ENCODE data around the gene FRMD3.
"Not testable (repeated sequence)": the region's sequence is repeated elsewhere in the genome, so short reads cannot be mapped to it uniquely, and the experiment has no call there.

The FRMD3 gene

GRCh38 chr9:83521411-83521810, 16.8 kb downstream of the FRMD3 start:
- no peak for DNase-seq

- no peak for DNase-seq
Observed at GRCh38 chr9:83521011-83521410, 17.2 kb downstream of the FRMD3 start.

DNA sequence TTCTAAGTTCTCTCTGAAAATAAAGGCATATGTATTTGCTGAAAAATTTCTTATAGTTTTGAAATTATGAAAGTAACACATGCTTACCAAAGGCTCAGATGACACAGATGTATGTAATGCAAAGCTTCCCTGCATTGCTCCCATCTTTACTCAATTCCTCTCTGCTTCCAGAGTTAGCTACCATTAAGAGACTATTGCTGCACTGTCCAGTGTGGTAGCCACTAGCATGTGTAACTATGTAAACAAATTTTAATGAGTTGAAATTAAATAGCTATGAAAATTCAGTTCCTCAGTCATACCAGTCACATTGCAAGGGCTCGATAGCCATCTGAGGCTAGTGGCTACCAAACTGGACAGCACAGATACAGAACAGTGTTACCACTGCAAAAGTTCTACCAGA, 17.9 kb downstream of the FRMD3 start:
- DNase-seq: no peak

DNA sequence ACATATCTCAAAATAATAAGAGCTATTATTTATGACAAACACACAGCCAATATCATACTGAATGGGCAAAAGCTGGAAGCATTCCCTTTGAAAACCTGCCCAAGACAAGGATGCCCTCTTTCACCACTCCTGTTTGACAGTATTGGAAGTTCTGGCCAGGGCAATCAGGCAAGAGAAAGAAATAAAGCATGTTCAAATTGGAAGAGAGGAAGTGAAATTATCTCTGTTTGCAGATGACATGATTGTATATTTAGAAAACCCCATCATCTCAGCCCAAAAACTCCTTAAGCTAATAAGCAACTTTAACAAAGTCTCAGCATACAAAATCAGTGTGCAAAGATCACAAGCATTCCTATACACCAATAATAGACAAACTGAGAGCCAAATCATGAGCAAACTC, 20.2 kb downstream of the FRMD3 start:
- DNase-seq: not testable (repeated sequence)

GRCh38 chr9:83514767-83515166, 23.4 kb downstream of the FRMD3 start:
- no peak for DNase-seq

DNA sequence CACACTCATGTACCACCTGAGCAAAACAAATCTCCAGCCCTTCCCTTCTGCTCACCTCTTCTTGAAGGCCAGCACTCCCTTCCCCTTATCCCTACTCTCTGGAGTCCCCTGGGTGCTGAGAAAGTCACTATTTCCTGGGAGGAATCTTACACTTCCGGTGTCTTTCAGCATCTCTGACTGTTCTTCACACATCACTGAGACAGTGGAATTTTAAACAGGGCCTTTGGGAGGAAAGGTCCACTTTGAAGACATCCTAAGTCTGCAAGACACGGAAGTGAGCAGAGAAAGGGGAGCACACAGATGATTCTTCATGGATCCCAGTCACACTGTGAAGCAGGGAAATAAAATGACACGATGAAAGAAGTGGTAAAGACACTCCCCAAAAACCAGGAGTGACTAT, 25.6 kb downstream of the FRMD3 start:
- DNase-seq: no peak

GRCh38 chr9:83511051-83511450, 27.1 kb downstream of the FRMD3 start:
- no peak for DNase-seq

DNA sequence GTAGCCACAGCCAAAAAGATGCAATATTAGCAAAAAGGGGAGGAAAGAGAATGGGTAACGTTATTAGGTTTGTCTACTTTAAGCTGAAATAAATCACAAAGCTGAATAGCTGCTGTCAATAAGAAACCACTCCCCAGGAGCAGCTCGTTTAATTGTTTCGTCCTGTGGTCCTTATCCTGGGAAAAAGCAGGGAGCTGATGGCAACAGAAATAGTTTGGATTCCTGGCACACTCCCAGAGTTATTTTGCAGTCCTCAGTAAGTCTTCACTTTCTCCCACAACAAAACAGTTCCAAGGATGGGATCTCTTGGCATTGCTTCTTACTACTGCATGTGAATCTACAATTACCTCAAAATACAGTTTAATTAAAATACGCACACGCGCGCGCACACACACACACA, 28.8 kb downstream of the FRMD3 start:
- no peak for DNase-seq

DNA sequence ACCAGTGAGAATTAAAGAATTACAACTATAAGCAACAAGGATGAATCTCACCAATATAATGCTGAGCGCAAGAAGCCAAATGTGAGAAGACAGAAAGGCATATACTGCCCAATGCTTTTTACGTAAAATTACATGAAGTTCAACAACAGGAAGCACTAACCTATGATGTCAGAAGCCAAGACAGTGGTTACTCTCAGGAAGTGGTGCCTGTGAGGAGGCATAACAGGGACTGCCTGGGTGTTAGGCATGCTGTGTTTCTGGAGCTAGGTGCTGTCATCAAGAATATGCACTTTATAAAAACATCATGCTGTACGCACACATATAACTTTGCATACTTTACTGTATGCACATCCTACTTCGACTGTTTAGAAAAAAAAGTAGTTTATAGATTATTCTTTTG, 30.1 kb downstream of the FRMD3 start:
- no peak for DNase-seq

DNA sequence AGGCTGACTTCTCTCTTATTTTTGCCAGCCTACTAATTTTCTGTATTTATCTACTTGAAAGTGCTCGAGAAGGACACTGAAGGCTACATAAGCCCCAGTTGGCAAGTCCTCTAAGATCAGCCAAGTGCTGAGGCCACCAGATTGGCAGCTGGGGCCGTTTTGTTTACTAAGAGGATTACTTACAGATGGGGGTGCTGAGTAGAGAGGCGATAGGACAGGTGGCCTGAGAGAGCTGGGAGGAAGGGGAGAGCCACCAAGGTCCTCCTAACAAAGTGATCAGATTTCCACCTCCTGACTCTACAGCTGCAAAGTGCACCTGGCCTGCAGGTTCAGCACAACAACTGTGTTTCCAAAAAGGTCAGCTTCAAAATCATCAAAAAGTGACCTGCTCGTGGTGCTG, 32.9 kb downstream of the FRMD3 start:
- DNase-seq: no peak

GRCh38 chr9:83503866-83504265, 34.3 kb downstream of the FRMD3 start:
- no peak for DNase-seq

GRCh38 chr9:83501565-83501964, 36.6 kb downstream of the FRMD3 start:
- DNase-seq: no peak

DNA sequence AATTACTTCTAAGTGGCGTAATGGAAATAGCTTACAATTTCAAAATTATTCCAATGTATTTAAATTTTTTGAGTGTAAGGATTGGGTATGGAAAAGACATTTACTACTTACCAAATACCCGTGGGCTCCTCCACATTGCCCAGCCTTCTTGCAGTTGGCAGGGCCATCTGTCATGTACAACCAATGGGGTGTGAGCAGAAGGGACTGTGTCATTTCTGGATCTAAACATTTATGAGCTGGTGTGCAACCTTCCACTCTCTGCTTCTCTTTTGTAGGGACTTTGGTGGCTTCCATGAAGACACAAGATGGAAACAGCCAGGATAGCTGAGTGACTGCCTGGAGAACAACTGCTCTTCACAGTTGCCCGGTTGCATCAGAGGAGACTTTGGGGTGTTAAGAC, 40.8 kb downstream of the FRMD3 start:
- DNase-seq: no peak

GRCh38 chr9:83491995-83492394, 46.2 kb downstream of the FRMD3 start:
- no peak for DNase-seq

DNA sequence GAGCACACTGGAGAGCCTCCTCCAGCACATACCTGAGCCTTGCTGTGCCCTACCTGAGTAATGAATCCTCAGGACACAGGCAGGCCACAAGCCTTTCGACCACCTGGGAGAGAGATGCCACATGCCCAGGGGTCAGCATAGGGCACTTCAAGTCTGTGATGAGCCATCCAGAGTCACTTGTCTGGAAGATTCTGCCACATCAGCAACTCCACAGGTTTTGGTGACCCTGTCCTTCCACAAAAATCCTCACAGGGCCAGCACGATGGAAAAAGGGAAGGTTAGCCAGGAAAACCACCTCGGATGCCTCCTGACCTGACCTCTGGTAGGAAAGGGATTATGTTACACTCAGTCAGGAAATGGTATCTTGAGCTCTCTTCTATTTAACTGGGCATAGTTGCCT, 46.8 kb downstream of the FRMD3 start:
- no peak for DNase-seq

DNA sequence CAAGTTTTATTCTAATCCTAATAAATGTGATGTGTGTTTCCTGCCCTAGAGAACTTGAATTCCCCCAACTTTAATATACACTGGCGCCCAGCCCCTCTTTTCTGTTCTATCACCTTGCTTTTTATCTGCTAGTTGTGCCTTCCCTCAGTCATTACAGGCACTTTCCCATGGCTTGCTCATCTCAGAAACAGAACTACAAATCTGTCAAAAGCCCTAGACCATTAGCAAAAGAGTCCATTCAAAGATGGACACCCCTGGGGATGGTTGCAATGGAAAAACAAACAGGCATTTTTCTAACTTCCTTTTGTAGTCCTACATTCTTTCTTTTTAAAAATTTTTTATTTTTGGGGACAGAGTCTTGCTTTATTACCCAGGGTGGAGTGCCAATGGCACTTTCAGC, 48.2 kb downstream of the FRMD3 start:
- no peak for DNase-seq

GRCh38 chr9:83484990-83485389, 53.2 kb downstream of the FRMD3 start:
- DNase-seq: no peak

DNA sequence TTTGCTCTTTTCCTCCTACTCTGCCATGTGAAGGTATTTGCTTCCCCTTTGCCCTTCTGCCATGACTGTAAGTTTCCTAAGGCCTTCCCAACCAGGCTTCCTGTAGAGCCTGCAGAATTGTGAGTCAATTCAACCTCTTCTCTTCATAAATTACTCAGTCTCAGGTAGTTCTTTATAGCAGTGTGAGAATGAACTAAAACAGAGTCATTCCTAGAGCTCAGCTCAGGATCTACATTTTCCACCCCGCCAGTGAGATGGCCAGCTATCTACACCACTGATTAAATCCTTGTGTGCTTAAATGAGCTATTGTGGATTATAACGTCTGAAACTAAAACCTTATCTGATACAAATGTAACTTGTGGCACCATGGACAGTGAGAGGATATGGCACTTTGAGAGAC, 55.0 kb downstream of the FRMD3 start:
- no peak for DNase-seq

DNA sequence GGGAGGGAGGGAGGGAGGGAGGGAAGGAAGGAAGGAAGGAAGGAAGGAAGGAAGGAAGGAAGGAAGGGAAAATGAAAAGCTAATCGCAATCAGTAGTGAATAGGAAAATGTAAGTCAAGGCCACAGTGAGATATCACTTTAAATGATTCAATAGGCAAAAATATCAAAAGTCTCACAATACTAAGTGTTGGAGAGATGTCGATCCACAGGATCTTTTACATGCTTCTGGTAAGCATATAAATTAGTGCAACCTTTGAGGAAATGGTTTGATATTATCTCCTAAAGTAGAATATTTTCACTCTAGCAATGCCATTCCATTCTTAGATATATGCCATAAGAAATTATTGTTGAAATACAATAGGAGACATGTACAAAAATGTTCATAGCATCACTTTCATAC, 58.4 kb downstream of the FRMD3 start:
- DNase-seq: no peak

- DNase-seq: no peak
Observed at GRCh38 chr9:83477571-83477970, 60.6 kb downstream of the FRMD3 start.

DNA sequence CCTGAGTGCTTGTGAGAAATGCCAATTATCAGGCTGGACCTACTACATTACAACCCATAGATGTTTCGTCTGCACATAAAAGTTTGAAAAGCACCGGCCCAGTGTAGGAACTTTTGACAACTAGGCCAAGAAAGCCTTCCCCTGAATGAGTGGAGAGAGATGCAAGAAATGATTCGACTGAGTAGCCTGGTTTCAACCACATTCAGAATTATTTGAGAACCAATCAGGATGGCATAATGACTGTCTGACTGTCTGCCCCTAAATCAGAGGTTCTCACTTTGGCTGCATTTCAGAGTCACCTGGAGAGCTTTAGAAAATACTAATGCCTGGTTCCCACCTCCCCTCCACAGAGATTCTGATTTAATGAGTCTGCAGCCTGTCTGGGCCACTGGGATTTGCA, 61.1 kb downstream of the FRMD3 start:
- DNase-seq: no peak

- DNase-seq: no peak
Observed at GRCh38 chr9:83476513-83476912, 61.7 kb downstream of the FRMD3 start.

- DNase-seq: no peak
Observed at GRCh38 chr9:83475741-83476140, 62.5 kb downstream of the FRMD3 start.

DNA sequence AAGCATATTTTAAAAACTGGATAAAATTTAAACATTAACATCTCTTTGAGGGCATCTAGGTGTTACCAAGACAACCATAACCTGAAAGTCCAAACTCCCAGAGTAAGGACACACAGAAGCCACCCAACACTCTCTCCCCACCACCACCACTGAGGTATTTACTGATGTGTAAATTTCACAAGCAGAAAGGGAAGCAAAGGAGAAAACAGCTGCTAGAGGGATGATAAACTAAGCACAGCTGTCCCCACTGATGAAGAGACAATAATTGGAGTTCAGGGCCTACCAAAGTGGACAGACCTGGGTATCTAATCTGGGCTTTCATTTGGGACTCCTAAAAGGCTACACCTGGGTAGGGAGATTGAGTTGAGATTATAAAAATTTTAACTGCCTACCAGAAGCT, 63.6 kb downstream of the FRMD3 start:
- no peak for DNase-seq

GRCh38 chr9:83473488-83473971, 64.7 kb downstream of the FRMD3 start:
- DNase-seq: no peak

- DNase-seq: no peak
Observed at GRCh38 chr9:83472764-83473163, 65.4 kb downstream of the FRMD3 start.
